NCI-H1105 (cell line): Measurements from ENCODE around the gene CRIP1.

Source experiments
- DNase-seq: peaks from one replicate; lab custom pipeline; 2025; lab: John Stamatoyannopoulos, UW

The CRIP1 gene, protein sequence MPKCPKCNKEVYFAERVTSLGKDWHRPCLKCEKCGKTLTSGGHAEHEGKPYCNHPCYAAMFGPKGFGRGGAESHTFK

DNA sequence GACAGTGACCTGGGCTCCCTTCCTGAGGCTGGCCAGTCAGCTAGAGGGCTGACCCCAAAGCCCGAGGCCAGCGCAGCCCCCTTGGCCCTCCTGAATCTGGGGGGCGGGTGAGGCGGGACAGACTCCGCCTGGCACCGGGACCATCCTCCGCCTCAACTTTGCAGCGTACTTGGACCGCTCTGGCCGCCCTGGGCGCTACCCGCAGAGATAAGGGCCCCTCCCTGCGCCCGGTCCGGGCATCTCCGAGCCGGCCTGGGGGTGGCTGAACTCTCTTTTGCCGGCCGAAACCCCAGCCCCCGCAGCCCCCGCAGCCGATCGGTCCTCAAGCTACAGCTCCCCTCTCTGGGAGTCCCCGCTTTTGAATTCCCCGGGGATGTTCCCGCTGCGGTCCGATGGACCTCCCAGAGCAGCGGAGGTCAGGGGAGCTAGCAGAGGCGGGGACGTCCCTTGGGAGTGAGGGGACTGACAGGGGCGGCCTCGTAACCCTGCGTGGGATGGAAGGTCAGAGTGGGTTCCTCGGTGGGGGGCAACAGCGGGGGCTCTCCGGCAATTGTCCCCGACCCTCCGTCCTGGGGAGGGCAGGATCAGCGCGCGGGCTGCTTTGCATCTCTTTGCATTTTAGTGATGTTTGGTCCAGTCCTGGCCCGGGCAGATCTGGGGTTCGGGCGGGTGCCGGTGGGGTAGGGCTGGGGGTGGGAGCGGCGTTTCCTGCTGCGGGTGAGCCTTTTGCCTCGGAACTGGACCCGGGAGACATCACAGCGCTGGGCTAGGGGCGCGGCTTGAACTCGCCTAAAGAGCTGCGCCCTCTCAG is at the start of gene CRIP1:
Gene CRIP1, plus strand, starts transcription at position 724 of the 811 bp plus-strand sequence. CDS start 374 bp downstream, outside the sequence.
- no peak for DNase-seq

DNA sequence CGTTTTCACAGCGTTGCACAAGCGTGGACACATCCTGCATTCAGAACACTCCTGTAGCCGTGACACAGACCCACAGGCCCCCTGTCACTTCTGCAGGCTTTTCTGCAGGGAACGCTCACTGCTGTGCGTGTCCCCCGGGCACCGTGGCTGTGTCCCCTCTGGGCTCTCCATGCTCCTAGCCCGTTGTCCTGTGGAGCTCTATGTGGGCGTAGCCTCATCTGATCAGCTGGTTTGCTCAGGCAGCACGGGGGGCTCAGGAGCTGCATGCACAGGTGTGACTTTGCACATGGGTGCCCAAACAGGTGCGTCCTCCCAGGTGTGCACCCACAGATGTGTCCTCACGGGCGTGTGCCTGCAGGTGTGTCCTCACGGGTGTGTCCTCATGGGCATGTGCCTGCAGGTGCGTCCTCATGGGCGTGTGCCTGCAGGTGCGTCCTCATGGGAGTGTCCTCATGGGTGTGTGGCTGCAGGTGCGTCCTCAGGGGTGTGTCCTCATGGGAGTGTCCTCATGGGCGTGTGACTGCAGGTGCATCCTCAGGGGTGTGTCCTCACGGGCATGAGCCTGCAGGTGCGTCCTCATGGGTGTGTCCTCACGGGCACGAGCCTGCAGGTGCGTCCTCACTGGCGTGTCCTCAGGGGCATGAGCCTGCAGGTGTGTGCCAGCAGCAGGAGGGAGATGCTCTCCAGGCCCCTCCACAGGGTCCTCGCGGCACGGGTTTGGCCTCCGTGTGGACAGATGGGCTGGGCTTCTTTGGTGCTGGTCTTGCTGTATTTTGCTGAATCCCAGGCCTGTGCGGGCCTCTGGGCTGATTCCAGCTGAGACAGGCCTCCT is 49.6 kb upstream of the CRIP1 start:
- peak; percentile 57 for DNase-seq

DNA sequence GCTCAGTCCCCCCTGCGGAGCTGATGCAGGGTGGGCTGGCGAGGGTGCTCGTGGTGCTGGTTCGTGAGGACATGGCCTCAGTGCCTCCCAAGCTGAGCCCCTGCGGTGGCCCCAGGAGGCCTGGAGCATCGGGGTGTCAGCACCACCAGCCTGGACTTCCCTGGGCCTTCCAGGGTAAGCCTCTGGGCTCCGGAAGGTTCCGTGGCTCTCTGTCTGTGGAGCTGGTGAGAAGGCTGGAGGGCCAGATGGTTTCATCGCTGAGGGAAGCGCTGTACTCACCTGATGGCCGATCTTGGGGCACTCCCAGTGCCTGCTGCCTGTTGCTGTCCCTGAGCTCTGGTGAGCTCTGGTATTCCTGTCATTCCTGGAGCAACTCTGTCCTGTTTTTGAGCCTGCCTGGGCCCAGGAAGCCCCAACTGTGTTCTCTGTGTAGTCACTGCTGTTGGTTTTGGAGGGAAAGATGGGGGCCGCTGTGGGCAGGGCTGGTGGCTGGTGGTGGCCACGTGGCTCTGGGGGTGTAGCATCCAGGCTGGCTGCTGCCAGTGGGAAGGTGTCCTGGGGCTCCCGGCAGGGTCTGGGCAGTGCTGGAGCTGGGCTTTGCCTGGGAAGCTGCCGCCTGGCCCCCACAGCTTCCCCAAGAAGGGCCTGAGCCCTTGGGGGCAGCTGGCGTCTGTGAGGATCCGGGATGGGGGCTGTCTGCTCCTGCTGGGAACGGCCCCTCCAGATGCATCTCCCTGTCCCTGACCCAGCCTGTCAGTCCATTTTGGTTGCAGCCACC is 48.8 kb upstream of the CRIP1 start:
- DNase-seq, result no peak

DNA sequence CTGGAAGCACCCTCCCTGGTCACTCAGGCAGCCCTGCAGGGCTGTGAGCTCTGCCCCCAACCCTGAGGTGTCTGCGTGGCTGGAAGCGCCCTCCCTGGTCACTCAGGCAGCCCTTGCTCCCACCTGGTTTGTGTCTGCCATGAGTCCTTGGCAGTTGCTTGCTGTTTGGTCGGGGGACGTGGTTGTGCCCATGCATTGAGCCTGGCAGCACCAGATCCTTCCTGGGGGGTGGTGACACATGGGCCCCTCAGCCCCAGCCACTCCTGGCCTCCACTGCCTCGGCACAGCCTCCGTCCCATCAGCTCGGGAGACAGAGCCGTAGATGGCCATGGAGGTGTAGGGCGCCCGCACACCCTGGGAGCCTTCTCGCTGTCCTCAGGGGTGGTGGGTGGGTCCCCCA is 47.5 kb upstream of the CRIP1 start:
- no peak for DNase-seq

DNA sequence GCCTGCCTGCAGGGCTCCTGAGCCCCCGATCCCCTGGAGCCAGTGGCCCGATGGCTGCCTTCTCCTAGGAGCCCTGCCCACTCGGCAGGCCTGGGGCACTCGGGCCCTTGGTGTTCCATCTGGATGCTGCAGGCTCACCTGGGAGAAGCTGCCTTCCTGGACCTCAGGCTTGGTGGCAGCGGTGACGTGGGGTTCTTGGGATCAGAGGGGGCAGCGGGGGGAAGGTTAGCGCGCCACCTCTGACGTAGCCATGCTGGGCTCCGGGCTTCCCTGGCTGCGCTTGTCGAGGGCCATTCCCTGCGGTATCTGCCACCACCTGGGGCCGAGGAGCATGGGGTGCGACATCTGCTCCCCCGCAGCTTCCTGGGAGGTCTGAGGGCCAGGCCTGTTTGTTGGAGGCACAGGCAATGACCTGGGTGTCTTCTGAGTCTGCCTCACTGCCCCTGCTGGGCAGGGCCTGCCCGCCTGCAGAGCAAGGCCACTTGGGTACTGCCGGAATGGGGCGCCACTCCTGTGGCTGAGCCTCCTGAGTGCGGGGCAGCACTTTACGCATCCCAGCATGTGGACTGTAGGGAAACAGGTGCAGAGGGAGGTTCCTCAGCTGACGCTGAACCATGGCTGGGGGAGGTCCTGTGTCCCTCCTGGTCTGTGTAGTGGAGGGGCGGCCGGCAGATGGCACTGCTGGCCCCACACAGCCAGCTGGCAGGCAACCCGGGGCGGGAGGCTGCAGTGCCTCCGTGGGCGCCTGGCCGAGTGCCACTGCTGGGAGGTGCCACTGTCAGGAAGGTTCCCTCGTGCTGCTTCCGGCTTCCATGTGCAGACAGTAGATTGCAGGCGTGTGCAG is 46.8 kb upstream of the CRIP1 start:
- no peak for DNase-seq

DNA sequence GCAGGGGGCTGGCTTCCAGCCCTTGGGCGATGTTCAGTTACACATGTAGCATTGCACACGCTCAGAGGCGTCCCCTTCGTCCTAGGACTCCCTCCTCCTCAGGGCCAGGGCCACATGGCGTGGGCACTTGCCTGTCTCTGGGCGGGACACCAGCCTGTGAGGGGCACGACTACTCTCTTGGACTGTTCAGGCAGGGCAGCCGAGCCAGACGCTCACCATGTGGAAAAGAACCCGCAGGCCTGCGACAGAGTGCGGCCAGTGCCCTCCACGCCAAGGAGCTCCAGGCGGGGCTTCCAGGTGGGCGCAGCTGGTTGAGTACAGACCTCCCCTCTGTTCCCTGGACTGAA is 46.2 kb upstream of the CRIP1 start:
- DNase-seq, result no peak

DNA sequence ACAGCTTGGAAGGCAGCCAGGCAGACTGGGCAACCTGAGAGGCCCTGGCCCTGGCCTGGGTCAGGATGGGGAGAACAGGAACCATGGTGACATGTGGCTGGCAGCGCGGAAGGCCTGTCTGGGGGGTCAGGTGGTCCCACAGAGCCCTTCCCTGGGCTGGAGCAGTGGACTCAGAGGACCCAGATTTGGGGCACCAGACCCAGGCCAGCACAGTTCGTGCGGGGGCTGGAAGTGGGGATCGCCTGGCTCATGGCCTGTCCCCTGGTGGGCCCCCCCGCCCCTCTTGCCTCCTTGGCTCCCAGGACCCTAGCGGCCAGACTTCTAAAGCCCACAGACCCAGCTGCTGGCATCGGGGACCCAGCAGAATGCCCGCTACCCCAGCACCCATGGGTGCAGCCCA is 45.7 kb upstream of the CRIP1 start:
- DNase-seq, result no peak

DNA sequence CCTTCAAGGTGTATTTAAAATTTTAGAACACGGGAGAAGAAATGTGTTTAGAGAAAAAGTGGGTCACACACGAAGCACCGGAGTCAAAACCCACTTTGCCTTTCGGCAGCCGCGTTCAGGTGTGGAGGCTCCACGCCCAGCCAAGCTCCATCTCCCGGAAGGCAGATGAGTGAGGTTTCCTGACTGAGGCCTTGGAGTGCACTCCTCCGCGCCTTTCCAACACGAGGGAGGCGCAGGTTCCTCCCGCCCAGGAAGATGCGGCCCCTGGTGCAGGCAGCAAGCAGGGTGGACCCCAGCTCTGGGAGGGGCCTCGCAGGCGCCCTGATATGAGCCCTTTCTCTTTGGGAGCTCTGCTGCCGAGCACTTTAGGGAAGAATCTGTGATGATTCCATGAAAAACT is 44.6 kb upstream of the CRIP1 start:
- DNase-seq, result no peak

DNA sequence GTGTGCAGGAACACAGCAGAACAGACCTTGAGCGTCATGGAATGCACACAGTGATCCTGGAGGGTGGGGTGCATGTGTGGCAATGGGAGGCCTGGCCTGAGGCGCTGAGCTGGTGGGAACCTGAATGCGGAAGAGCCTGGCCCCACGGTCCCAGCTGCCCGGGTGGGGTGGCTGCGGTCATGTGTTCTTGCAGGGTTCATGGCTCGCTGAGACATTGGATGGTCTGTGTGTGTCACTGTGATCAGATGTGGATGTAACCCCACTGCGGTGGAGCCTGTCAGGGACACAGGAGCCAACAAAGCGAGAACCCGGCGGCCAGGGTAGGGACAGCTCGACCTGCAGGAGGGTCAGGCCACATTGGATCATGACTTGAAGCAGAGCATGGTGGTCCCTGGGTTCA is 43.9 kb upstream of the CRIP1 start:
- no peak for DNase-seq

DNA sequence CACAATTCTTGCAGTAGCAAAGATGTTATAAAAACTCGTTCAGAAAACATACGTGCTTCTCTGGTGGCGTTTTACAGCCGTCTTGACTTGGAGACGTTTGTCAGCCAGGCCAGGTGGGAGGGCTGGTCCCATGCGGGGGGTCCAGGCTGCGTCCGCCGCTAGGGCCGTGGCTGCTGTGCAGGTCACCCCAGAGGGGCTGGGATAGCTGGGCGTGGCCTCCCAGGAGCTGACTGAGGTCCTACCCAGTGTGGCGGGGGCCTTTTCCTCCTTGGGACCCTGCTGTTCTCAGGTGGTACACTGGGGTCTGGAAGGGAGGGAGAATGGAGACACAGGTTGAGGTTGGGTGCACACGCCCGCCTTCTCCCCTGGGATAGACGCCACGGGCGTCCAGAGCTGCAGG is 41.8 kb upstream of the CRIP1 start:
- DNase-seq, result no peak

DNA sequence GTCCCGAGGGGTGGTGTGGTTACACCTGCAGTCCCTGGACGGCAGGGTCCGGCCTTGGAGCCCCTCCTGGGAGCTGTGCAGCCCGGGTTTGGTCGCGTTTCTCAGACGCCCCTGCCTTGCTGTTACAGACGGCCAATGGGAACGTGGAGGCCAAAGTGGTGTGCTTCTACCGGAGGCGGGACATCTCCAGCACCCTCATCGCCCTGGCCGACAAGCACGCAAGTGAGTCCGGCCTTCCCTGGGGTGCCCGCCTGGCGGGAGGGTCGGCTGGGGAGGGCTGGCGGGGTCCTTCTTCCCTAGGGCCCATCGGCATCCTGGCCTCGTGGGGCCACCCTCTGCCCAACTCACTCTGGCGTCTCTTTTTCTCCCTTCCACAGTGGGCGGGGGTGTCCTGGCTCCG is 41.4 kb upstream of the CRIP1 start:
- no peak for DNase-seq

DNA sequence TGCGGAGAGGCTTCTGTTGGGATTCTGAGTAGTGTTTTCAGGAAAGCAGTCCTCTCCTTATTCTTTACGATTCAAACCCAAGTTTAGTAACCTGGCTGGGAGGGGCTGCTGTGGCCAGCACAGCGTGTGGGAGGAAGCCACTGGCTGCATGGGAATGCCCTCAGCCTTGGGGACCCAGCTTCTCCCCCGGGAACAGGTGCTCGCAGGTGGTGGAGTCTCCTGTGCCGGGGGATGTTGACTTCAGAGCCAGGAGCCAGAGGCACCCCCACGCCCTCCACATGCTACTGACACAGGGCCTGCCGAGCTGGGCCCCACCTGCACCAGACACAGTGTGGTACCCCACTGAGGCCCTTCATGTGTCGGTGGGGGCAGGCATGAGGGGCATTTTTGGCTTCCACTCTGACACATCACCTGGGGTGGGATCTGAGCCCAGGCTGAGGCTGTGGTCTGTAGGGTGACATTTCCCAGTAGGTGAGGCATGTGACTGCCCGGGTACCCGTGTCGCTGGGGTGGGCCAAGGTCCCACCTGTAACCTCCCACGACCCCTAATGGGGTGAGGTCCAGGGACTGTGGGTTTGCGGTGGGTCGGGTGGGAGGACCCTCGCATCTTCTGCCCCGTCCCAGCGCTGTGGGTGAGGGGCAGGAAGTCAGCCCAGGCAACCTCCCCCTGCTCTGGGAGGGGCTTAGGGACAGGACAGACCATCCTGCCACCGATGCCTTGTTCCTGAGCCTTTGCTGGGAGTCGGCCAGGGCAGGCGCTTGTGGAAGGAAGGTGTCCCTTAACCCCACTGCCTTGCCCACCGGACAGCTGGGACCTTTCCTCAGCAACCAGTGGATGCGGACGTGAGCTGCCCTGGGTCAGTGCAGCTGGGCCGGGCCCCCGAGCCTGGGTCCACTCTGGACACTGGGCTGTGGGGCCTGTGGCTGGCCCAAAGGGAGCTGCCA is 40.5 kb upstream of the CRIP1 start:
- no peak for DNase-seq

DNA sequence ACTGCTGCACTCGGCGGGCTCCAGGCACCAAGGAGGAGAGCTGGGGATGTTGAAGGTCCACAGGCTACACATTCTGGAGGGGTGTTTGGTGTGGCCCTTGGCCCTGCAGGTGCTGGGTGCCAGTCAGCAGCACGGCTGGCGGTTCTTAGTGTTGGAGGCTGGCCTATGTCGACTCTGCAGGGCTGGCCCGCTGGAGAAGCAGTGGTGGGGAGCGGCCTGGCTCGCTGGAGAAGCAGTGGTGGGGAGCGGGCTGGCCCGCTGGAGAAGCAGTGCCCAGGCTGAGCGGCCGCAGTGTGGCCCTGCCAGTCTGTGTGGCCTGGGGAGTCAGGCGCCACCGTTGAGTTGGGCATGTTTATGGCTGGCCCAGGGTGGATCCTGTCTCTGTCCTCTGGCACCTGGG is 39.7 kb upstream of the CRIP1 start:
- DNase-seq, result no peak

DNA sequence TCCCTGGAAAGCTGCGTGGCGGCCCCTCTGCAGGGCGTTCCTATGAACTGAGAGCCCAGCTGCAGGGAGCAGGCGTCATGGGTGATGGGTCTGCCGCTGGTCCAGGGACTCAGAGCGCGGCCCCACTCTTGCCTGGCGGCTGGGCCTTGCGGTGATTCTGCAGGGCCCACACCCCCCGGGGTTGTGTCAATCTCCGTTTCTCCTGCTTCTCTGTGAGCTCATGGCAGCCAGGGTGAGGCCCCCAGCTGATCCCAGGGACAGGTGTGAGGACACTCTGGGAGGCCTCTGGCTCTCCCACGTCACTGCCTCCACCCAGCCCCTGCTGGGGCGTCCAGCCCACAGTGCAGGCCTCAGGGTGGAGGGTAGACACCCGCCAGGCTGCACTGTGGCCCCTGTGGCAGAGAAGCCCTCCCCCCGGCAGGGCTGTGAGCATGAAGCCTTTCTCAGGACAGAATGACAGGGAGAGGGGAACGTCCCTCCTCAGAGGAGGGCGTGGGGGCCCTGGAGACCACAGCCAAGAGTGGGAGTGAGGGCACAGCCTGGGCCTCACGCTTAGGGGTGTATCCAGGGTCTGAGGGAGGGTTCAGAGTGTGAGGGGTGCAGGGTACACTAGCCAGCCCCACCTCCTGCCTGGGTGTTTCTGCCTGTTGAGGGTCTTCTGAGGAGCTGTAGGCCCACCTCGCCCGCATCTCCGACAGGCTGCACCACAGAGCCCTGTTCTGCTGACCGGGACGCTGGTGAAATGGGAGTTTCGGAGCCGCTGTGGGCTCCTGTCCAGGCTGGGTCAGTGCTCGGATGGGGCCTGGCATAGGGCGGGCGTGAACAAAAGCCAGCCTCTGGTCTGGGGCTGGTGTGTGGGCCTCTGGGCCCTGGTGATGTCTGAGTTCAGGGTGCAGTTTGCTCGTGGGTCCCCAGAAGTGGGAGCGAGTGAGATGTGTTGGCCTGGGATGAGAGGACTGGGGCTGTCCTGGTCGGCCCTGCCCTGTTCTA is 38.7 kb upstream of the CRIP1 start:
- DNase-seq, result no peak

DNA sequence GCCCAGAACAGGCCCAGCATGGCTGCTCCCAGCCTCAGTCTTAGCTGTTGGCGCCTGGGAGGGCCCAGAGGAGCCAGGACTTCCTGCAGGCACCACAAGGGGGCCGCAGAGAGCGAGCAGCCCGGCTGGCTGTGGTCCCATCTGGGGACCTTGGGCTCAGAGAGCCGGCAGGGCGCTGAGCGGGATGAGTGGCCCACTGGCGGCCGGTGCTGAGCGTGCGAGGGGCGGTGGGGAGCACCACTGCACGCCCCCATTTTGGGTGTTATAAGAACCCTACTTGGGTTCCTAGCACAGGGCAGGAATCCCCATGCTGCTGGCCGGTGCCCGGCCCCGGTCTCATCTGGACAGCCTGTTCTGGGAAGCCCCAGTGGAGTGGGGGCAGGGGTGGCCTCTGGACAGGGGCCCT is 38.0 kb upstream of the CRIP1 start:
- DNase-seq, result no peak

DNA sequence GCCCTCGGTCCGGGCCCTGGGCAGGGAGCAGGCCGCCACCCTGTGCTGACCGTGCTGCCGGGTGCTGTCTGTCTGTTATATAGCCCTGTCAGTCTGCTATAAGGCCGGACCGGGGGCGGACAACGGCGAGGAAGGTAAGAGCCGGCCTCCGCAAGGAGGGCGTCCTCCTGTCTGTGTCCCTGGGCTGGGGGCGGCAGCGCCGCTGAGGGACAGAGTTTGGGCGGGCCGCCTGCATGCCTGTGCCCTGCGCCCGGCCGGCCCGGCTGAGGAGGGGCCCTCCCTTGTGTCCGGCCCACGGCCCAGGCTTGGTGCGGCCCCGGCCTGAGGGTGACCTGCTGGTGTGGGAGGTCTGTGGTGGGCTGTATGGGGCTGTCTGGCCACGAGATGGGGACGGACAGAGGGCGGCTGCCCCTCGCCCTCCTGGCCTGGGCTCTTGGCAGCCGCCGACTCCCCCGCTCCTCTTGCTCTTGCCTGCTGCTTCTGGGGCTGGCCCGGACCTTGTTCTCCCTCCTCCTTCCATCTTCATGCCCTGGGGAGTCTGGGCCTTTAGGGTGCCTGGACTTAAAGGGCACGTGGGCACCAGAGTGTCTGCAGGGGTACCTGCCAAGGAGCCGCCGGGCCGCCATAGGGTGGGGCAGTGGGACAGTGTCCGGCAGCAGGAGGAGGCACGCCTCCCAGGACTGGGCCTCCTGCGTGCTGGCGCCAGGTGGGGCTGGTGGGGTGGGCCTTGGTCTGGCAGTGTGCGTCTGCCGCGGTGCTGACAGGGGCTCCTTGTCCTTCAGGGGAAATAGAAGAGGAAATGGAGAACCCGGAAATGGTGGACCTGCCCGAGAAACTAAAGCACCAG is 37.2 kb upstream of the CRIP1 start:
- DNase-seq, result no peak

DNA sequence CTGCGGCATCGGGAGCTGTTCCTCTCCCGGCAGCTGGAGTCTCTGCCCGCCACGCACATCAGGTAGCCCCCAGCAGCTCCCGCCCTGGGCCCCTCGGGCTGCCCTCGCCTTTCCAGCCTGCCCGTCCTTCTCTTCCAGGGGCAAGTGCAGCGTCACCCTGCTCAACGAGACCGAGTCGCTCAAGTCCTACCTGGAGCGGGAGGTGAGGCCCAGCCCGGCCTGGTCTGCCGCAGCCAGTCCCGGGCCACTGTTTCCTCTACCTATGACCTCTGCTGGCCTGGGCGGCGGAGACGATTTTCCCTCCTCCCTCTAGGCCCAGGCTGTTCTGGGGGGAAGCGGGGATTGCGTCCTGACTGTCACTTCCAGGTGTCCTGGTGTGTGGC is 36.6 kb upstream of the CRIP1 start:
- DNase-seq, result no peak
